AG04449 (cell line): ENCODE results near the gene C1QTNF5.

Source experiments
- CTCF ChIA-PET: fragments of 350-600 bp; formaldehyde crosslinking; extraction: SDS; loops from one replicate; lab custom pipeline; 2021; ENCODE audit warnings: antibody characterized with exemption; lab: Yijun Ruan, JAX
- POLR2A ChIA-PET: fragments of 400-600, 350-600 bp; formaldehyde crosslinking; extraction: SDS; loops from one replicate; lab custom pipeline; 2020; ENCODE audit warnings: antibody characterized with exemption, inconsistent platforms; lab: Yijun Ruan, JAX
- DNase-seq: peaks from one replicate; pipeline ENCODE4 v3.0.0-alpha.2; 2010; ENCODE audit warnings: low read depth, low spot score
- H3K4me3 ChIP-seq: 2 replicates; pipeline ENCODE4 v1.5.1; 2011; ENCODE audit warnings: low read depth, mild to moderate bottlenecking, control low read depth, low read length
- TF ChIP-seq, protein P1 (sequence below): IDR thresholded peaks from one replicate; pipeline ENCODE4 v1.5.1; 2011; ENCODE audit warnings: mild to moderate bottlenecking, moderate library complexity, low read length, control low read depth, inconsistent platforms; ENCODE audit not compliant: insufficient read depth; ENCODE audit errors: missing control alignments

Gene C1QTNF5

DNA sequence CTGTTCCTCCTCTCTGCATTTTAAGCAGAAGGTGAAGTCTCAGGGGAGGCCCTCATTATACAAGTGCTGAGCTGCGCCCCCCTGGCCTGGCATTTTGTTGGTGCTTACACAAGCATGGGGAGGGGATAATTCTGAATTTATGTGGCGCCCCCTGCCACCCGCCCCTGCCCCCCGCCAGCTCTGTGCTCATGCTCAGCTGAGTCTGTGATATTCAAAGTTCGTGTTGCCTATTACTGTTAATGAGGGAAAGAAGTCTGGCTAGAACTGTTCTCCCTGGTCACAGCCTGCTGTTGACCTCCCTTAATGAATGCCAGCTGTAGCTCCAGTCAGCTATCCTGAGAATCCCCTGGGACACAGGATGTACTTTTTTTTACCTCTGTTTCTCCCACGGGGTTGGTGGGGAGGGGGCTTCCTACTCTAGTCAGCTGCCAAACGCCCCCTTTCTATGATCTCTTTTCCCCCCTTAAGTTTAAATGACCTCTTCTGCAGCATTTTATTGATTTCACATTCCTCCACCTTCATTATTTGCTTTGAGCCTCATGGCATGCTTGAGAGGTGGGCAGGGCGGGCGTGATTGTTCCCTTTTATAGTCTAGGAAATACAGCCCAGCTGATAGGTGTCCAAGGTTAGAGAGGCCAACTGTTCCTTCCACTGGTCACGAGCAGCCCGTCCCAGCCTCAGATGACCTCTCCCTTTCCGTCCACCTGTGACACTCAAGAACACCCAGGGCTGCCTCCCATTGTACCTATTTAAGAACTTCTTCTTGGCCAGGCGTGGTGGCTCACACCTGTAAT, 28.6 kb upstream of the C1QTNF5 start:
- H3K4me3 ChIP-seq = no peak overlapping the region
- ChIA-PET POLR2A (no interaction called here), CTCF (interaction anchor here (1.8 to 21.7 kb wide), 7 partner anchors 8 to 106 kb away, joined by 4 to 425 read pairs (median 141); partner anchors contain the start of genes C1QTNF5, MFRP and USP2)
- TF ChIP-seq, protein P1, sequence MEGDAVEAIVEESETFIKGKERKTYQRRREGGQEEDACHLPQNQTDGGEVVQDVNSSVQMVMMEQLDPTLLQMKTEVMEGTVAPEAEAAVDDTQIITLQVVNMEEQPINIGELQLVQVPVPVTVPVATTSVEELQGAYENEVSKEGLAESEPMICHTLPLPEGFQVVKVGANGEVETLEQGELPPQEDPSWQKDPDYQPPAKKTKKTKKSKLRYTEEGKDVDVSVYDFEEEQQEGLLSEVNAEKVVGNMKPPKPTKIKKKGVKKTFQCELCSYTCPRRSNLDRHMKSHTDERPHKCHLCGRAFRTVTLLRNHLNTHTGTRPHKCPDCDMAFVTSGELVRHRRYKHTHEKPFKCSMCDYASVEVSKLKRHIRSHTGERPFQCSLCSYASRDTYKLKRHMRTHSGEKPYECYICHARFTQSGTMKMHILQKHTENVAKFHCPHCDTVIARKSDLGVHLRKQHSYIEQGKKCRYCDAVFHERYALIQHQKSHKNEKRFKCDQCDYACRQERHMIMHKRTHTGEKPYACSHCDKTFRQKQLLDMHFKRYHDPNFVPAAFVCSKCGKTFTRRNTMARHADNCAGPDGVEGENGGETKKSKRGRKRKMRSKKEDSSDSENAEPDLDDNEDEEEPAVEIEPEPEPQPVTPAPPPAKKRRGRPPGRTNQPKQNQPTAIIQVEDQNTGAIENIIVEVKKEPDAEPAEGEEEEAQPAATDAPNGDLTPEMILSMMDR = no peak
- no peak for DNase-seq

DNA sequence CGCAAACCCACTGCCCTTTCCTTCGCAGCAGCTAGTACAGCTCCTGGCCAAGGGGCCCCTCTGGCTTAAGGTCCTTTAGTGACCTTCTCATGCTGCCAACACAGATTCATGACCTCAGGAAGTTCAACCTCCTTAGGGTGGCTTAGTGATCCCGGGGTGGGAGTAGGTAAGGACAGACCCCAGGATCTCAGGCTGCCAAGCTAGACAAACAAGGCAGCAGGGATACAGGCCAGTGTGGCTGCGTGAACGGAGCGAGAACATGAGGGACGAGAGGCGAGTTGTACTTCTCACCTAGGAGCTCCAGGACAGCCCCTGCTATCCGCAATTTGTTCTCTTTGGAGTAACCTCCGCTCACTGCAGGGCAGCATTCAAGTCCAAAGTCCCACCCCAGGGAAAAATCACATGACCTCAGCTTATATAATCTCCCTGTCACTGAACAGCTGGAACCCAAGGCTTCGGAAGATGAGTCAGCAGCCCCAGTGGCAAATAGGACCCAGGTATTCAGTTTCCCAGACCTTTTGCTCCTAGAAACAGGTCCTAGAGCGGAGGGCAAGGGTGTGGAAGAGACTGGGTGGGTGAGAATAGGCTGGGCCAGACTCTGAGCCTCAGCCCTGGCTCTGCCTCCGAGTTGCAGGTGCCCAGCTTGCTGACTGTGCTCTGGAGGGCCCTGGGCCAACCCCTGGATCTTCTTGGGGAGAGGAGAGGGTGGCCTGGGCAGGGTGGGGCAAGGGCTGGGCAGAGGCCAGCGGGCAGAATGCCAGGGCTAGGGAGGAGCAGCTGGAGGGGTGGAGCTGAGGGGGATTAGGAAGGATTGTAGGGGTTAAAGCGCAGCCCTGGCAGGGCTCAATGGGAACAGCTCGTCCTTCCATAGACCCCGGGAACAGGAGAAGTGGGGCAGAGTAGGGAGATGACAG, 27.7 kb upstream of the C1QTNF5 start:
- POLR2A ChIA-PET = no interaction called here
- CTCF ChIA-PET = interaction anchor here (1.3 to 21.7 kb wide), 8 partner anchors 9 to 163 kb away, joined by 4 to 425 read pairs (median 86); partner anchors contain the start of genes C1QTNF5, CBL, MFRP and USP2
- TF ChIP-seq, protein P1 = no peak
- no peak overlapping the region for H3K4me3 ChIP-seq
- no peak for DNase-seq

DNA sequence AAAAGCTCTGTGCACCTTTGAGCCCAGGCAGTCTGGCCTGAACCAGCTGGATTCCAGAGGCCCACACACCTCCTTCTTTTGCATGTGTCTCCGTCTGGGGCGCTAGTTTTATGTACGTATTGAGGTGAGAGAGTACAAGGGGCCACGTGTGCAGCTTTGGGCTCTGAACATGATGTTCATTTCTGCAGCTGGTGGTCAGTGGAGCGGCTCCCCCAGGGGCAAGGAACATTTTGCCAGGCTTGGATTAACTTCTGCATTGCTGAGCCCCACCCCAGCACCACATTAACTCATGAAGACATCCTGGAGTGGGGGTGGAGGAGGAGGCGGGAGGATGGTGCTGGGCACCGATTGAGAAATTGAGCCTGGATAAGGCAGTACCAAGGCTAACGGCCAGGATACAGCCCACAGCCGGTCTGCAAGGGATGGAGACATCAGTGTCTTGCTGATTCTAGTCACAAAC, 27.0 kb upstream of the C1QTNF5 start:
- no peak for DNase-seq
- H3K4me3 ChIP-seq = no peak overlapping the region
- TF ChIP-seq, protein P1 = no peak
- ChIA-PET POLR2A (interaction anchor here (0.6 kb wide), 1 partner anchor 8 kb away, joined by 3 read pairs; no protein-coding TSS in a partner anchor), CTCF (interaction anchor here (1.3 to 21.7 kb wide), 8 partner anchors 10 to 162 kb away, joined by 4 to 425 read pairs (median 86); partner anchors contain the start of genes C1QTNF5, CBL, MFRP and USP2)

DNA sequence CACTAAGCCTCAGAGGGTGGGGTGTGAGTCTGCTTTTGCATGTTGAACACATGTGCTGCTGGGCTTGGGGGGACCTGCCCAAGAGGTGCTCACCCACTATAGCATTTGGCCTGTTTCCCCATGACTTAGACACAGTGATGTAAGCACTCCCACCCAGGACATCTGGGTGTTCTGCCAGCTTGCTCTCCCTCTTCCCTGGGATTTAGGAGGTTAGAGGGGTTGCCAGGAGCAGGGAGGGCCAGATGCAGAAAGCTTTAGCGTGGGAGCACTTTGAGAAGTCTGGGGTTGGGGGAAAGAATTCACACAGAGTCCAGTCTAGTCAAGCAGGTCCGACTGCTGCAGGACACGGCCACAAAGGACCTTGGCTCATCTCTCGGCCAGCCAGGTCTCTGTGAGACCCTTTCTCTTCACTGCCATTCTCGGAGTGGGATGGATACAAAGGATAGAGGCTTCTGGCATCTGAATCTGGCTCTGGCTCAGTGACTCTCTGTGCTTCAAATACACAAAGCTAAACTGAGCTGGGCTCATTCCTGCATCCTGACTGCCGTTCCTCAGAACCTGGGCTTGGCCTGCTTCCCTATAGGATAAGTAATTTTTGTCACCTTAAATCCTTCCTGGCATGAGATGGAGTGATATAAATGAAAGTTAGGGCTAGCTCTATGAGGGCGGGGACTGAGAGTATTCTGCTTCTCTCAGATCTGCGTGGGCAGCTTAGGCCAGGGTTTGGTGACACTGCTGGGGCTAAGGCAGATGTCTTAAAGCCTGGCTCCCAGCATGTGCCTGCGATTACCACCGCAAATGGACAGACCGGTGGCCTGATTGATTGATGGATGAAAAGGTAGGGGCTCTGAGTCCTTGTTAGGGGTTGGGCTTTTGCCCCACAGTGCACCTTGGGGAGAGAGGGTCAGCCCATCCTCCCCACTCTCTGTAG, 26.3 kb upstream of the C1QTNF5 start:
- ChIA-PET POLR2A (interaction anchor here (0.6 kb wide), 1 partner anchor 8 kb away, joined by 3 read pairs; no protein-coding TSS in a partner anchor), CTCF (interaction anchor here (1.0 to 21.7 kb wide), 7 partner anchors 10 to 161 kb away, joined by 4 to 425 read pairs (median 141); partner anchors contain the start of genes C1QTNF5, CBL, MFRP and USP2)
- H3K4me3 ChIP-seq = no peak overlapping the region
- DNase-seq = no peak
- TF ChIP-seq, protein P1 = no peak

DNA sequence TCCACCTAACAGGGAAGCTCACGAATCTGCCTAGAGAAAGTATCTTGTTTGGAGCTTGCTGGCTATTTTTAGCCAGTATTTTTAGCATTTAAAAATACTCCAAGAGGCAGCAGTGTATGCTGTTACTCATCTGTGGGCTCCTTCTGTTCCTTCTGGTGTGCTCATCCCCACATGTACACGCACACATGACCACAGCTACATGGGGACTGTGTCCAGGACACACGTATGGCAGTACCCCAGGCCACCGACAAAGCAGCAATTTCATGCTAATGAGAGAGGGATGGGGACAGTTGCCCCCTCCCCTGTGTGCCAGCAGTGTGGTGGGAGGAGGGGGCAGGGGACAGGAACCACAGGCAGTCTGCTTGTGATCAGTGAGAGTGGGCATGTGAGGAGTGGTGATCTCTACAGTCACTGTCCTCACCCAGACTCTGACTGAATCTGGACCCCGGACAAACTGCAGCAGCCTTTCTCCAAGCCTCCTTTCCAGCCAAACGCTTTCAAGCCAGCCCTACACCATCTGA, 24.4 kb upstream of the C1QTNF5 start:
- no peak overlapping the region for H3K4me3 ChIP-seq
- ChIA-PET POLR2A (interaction anchor here (0.7 to 1.0 kb wide), 4 partner anchors 9 to 105 kb away, joined by 3 to 4 read pairs (median 4); no protein-coding TSS in a partner anchor), CTCF (interaction anchor here (1.0 to 20.8 kb wide), 11 partner anchors 8 to 115 kb away, joined by 3 to 358 read pairs (median 7); partner anchors contain the start of genes C1QTNF5, MFRP and USP2)
- TF ChIP-seq, protein P1 = no peak
- no peak for DNase-seq
